ENCODE results near the gene CDH24.

CDH24 gene, protein sequence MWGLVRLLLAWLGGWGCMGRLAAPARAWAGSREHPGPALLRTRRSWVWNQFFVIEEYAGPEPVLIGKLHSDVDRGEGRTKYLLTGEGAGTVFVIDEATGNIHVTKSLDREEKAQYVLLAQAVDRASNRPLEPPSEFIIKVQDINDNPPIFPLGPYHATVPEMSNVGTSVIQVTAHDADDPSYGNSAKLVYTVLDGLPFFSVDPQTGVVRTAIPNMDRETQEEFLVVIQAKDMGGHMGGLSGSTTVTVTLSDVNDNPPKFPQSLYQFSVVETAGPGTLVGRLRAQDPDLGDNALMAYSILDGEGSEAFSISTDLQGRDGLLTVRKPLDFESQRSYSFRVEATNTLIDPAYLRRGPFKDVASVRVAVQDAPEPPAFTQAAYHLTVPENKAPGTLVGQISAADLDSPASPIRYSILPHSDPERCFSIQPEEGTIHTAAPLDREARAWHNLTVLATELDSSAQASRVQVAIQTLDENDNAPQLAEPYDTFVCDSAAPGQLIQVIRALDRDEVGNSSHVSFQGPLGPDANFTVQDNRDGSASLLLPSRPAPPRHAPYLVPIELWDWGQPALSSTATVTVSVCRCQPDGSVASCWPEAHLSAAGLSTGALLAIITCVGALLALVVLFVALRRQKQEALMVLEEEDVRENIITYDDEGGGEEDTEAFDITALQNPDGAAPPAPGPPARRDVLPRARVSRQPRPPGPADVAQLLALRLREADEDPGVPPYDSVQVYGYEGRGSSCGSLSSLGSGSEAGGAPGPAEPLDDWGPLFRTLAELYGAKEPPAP

DNA sequence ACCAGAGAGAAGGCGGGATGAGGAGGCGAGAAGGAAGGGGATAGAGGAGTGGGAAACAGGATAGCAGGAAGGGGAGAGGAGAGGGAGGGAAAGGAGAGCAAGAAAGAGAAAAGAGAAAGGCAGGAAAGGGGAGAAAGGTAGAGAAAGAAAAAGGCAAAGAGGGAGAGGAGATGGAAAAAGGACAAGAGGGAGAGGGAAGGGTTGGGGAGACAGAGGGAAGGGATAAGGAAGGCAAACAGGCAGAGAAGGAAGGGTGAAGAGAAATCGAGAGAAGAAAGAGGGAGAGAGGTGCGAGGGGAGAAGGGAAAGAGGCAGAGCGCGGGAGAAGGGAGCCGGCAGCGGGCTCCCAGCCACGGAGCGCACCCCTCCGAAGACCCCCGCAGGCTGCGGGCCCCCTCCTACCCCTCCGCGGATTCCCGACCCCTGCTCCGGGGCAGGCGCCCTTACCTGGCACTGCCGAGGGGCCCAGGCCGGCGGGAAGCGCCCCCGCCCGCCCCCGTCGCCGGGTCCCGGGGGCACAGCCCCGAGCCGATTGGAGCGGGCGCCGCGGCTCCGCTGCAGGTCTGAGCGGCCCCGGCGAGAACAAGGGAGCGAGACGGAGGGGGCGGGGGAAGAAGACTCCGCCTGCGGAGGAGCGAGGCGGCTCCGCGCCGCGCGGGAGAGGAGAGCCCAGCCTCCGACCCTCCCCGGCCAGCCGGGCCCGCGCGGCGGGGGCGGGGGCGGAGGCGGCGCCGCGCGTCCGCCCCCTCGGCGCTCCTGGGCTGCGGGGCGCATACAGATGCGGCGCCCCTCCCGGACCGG, at the start of gene CDH24:
CDH24 (minus strand) TSS at position 565 of the 801 bp plus-strand sequence. CDS start 1,787 bp downstream, outside the sequence.
- peak in 1 of 3 experiments; percentile 37 for DNase-seq (ENCODE audit: low read depth in 2 of 3, low spot score in 2 of 3)

DNA sequence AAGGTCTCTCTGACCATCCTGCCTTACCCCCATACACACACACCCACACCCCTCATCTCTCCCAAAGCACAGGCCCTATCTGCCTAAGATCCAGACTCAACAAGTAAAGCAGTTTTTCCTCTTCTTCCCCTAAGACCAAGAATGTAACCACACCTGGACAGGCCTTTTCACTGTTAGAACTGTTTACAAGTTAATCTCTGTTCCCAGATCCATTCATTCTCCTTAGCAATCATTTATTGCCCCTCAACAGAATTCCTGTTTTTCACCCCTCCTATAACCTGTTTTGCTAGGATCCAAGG, 49.4 kb upstream of the CDH24 start:
- DNase-seq (ENCODE audit: low read depth in 2 of 3, low spot score in 2 of 3), result no peak

DNA sequence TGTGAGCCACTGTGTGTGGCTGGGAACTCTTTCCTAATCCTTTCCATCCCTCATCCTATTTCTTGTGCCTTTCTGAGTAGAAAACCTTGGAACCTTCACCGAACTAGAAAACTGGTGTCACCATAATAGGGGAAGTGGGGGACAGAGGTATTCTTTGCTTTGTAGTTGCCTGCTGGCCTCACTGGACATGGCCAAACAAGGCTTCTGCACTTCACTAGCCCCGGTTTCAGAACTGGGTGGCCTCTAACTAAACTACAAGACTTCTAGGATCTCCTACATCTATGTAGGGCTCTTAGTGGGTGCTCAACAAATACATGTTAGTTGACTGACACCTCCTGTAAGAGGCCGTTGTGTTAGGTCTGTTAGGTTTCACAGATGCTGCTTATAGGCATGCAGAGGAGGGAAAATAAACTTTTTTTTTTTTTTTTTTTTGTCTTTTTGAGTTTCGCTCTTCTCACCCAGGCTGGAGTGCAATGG, 48.1 kb upstream of the CDH24 start:
- no peak for DNase-seq (ENCODE audit: low read depth in 2 of 3, low spot score in 2 of 3)

DNA sequence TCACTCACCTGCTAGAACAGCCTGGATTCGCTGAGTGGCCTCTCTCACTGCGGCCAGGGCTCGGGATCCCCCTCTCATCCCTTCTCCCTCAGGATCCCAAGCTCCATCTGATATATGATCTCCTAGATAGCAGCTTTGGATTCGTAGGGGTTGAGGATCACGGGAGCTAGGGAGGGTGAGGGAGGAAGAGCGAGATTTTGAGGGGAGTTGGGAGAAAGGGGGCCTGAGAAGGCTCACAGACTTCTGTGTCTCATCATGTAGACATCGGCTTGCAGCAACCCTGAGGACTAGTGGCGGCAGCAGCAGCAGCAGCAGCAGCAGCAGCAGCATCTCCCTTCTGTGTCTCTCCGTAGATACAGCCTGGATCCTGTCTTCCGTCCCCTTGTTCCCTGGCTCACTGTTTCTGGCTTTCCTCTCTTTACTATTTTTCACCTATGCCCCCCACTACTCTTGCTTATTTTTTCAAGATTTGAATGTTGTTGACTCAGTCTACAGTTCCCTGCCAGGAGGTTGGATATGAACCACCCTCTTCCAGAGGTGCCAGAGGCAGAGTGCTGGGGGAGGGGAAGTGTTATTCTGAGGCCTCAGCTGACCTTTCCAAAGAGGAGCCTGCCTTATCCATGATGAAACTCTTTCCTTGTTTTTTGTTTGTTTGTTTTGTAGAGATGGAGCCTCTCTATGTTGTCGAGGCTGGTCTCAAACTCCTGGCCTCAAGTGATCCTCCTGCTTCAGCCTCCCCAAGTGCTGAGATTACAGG, 47.4 kb upstream of the CDH24 start, which contains the start of gene CIROP:
CIROP (minus strand) TSS at position 399 of the 757 bp plus-strand sequence; CDS start at position 330, 69 bp downstream.
- DNase-seq (ENCODE audit: low read depth in 2 of 3, low spot score in 2 of 3), result no peak

DNA sequence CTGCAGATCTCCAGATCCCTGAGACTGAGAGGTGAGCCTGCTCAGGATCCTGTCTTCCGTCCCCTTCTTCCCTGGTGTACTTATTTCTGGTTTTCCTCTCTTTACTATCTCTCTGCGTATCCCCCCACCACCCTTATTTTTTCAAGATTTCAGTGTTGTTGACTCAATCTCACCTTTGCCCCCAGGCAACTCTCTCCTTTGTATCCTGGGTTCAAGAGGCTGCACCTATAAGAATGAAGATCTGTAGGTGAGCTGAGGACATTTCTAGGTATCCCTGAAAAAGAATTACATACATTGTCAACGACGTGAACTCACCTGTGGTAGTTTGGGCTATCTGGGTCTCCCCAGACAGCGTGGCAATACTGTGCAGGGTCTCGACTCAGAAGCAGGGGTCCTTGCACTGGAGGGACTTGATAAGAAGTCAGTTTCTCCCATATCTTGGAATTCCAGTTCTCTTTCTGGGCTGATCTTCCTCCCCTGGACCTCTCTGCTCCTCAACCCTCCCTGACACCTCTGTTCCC, 46.8 kb upstream of the CDH24 start:
- no peak for DNase-seq (ENCODE audit: low read depth in 2 of 3, low spot score in 2 of 3)

DNA sequence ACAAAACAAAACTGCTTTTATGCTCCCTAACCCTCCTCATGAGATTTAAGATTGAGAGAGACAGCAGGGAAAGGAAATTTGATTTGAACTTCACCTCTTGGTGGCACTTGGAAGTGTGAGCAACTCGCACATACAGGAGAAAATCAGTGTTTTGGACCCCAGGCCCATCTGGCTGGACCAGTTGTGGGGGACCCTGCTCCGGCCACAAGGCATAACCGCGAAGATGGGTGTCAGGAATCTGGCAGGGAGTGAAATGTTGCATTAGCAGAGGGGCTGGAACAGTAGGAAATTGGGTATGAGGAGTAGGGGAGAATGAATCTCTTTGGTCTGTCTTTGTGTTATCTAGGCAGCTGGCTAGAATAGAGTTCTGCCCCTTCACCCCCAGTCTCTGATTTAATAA, 46.3 kb upstream of the CDH24 start:
- DNase-seq (ENCODE audit: low read depth in 2 of 3, low spot score in 2 of 3), result no peak

DNA sequence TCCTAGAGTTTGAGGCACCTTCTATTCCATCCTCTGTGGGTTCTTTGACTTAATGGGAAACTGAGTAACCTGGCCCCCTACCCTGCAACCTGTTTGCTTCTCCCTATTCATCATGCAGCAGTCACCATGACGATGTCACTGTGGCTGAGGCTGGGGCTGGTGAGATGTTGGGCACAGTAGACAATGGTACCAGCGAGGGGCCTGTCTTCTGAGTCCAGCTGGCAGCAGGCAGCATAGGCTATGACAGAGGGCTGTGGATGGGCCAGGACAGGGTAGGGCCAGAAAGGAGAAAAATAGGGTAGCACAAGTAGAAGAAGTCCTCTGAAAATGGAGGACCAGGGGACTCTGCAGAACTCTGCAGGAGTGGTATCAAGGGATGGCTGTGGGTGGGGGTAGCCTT, 45.5 kb upstream of the CDH24 start:
- DNase-seq (ENCODE audit: low read depth in 2 of 3, low spot score in 2 of 3), result no peak

DNA sequence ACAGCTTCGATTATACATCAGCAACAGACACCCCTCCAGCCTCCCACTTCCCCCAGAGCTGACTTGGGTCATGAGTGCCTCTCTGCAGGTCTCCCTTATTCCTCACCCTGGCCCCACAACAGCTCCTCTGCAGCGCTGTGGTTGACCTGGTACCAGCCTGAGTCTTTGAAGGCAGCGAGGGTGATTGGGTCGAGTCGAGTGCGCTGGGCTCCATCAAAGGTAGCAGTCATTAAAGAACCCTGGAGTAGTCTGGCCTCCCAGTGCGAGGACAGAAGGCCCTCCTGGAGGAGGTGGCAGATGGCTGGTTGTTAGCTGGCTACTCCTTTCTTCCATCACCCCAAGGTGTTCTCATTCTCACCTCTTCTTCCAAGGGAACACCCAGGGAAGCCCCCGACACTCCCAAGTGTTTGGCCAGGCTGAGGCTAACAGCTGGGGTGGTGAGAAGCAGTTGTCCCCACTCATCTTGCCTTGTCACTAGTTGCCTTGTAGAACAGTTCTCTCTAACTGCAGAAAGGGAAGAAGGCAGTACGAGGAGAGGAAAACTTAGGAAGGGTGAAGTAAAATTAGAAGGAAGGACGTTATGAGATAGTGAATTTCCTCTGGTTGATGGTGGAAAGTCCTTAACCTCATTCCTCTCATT, 44.8 kb upstream of the CDH24 start:
- DNase-seq (ENCODE audit: low read depth in 2 of 3, low spot score in 2 of 3), result no peak

DNA sequence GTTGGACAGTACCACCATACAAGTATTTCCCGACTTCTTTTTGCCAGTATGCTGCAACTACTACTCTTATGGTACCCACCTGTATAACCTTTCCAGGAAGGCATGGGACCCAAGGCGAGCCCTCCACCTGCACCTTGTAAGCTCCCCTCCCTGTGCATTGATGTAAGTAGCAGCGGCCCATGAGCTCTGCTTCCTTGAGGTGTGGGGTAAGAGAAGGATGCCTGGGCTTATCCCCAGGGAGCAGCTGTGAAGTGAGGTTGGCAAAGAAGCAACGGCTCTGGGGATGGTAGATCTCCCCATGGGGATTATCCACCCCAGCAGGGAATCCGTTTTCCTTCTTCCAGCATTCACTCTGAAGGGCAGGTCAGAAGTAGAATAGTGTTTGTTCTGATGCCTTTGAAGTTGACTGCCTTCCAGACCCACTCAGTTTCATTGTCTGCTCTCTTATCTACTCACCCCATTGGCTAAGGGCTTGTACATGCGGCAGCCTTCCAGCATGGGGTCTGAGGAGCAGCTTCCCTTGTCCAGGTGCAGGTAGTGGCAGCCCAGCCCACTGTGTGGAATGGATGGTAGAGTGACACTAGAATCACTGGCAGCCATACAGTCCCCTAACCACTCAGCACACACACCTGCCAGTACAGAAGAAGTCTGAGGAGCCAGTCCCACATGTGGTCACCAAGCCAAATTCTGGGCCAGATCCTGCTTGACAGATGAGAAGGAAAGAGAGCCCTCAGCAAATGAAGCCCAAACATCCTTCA, 44.1 kb upstream of the CDH24 start:
- DNase-seq (ENCODE audit: low read depth in 2 of 3, low spot score in 2 of 3), result no peak

DNA sequence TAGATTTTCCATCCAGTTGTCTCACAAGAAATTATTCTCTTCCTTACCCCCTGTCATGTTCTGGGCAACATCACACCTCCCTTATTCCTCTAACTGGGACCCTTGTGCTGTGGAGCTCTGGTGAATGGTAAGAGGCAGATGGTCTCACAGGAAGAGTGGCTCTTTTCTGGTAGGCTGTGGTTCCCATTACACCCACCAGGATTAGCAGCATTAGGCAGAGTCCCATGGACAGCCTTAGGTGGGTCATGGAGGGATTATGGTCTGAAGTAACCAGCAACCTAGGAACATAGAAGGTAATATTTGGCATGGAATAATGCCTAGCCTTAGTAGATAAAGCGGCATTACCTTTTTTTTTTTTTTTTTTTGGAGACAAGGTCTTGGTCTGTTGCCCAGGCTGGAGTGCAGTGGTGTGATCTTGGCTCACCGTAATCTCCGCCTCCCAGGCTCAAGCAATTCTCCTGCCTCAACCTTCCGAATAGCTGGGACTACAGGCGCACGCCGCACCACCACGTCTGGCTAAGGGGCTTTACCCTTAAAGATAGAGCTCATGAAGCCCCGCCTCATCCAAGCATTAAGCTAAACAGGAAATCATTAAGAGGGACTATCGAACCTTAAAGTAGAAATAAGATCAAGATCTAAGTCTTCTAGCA, 42.0 kb upstream of the CDH24 start:
- no peak for DNase-seq (ENCODE audit: low read depth in 2 of 3, low spot score in 2 of 3)

DNA sequence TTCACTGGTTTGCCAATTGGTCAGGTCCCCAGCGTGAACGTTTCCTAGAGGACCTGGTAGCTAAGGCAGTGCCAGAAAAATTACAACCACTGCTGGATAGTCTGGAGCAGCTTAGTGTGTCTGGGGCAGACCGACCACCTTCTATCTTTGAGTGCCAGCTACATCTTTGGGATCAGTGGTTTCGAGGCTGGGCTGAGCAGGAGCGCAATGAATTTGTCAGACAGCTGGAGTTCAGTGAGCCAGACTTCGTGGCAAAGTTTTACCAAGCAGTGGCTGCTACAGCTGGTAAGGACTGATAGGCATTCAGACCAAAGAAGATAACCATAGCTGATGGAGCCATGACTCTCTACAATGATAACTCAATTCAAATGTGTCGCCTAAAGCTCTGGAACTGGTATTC, 40.5 kb upstream of the CDH24 start:
- DNase-seq (ENCODE audit: low read depth in 2 of 3, low spot score in 2 of 3), result no peak

DNA sequence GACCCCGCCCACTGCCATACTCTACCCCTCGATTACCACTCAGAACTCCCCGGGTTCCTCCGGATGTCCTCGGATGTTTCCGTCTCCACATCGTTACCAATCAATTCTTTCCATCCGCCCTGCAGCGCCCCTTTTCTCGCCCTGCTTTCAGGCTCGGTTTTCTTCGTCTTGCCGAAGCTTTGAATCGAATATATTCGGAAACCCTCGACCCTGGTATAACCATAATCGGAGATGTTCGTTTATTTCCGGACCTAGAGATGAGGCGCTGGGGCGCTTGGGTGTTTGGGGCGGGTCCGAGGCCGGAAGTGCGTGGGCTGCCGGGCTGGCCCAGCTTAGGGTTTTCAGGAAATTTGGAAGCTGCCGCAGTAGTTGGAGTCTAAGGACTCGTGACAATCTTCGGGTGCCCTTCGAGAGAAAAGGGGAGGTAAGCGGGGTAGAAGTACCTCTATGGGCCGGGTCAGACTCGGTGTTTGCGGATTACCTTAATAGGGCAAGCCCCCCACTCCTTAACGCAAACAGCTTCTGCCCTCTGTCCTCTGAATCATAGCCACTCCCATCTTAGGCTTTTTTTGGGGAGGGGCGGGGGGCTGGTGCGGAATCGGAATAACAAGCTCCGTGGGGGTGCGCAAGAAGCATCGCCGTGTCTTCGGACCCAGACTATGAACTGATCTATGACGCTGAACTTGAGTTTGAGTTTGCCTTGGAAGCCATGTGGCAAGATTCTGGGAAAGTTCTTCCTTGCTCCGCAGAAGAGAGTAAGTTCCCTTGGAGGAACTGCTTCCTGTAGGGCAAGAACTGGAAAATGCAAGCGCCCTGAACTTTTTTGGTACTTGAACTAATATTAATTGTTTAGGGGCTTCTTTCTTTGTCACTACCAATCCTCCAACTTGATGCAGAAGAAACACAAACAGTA, 38.1 kb upstream of the CDH24 start, which contains the start of gene C14orf119:
C14orf119 (plus strand) TSS at position 310 of the 913 bp plus-strand sequence. CDS start 2,154 bp downstream, outside the sequence.
- peak in 2 of 3 experiments; percentile 64 to 80 for DNase-seq (ENCODE audit: low read depth in 2 of 3, low spot score in 2 of 3)

DNA sequence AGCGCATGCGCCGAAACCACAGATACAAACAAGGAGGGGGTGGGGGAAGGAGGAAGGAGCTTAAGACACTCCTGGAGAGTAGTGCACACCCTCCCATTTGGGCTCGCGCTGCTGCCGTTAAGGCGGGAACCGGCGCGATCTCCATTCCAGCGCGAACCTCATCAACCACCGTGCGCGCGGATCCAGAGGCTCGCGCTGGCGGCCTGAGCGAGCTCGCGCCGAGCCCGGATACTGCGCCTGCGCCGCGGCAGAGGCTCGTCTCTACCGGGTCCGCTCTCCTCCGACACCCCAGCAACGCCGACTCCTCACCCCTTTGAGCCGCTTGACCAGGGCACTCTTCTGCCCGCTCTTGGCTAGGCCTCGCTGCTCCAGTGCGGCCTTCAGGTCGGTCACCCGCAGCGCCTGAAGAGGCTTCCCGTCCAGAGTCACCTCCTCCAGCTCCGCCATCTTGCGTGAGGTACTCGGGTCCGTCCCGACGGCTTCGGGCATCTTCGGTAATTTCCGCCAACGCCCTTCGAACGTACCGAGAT, 37.4 kb upstream of the CDH24 start, which contains the start of gene ACIN1:
ACIN1 (minus strand) TSS at position 471 of the 530 bp plus-strand sequence; CDS start at position 447, 24 bp downstream.
- DNase-seq (ENCODE audit: low read depth in 2 of 3, low spot score in 2 of 3), result peak; percentile 96 to 97 (median 97)

DNA sequence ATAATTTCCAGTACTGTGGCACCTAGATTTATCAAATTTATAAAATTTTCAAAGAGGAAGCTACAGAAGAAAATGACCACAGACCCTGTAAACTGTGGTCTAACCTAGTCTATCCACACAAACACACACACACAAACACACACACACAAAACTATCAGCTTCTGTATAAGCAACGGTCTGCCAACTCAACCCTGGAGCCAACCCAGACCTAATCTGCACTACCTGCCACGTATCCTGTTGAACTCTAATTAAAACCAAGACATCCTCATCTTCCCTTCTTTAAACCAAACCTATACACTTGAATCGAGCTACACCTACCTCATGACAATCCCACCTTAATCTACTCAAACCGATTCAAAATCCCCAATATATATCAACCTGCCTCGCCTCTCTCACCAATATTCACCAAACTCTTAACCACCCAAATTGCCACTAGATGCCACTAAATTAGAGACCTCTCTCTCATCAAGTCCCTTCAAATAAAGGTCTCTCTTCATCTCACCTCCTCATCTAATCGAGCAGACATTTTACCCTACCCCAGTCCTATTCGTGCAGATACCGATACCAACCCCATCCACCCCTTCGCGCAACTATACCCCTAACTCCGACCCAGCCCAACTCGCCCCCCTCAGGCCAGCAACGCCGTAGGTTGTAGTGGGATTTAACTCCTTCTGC, 36.8 kb upstream of the CDH24 start:
- no peak for DNase-seq (ENCODE audit: low read depth in 2 of 3, low spot score in 2 of 3)

DNA sequence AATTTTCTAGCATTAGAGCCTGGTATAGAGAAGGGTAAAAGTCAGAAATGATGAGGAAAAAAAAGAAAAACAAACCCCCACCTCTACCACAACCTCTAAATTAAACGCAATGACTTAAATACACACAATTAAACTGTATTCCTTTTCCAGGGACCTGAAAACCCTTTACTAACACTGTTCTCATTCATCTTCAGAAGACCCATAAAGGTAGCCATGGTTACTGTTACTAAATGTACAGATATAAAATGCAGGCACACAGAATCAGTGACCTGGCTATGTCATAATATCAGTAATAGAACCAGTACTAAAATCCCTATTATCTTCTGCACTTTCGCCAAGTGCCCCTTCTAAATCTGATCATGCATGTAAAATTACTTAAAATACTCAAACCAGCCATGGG, 36.2 kb upstream of the CDH24 start:
- no peak for DNase-seq (ENCODE audit: low read depth in 2 of 3, low spot score in 2 of 3)

DNA sequence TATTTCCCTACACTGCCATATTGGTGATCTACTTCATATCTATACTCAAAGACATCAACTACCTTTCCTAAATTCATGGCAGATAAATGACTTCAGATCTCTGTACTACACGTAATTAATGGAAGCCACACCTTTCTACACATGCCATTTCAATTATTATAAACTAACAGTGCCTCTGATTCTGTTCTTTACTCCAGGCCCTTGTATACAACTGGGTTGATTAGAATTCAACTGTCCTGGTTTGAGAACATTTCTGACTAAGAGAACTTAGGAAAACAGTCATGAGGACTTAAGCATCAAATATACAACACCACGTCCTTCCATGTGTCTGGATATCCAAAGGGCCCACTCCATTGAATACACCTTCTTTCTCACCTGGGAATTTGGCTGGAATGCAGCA, 35.8 kb upstream of the CDH24 start:
- DNase-seq (ENCODE audit: low read depth in 2 of 3, low spot score in 2 of 3), result no peak

Data from activated CD8-positive, alpha-beta memory T cell treated with anti-CD3 and anti-CD28 coated beads for 48 hours (primary cell).